Neural cell (in vitro differentiated cells): ENCODE results near the gene UNC5C.

Source experiments
- EP300 ChIP-seq: fragments of 450-650 bp; conservative IDR thresholded peaks from 2 replicates; pipeline ENCODE4 v1.6.1; 2014; ENCODE audit warnings: antibody characterized with exemption, mild to moderate bottlenecking, moderate library complexity; ENCODE audit not compliant: poor library complexity, severe bottlenecking
- EZH2 ChIP-seq: fragments of 200-600, 300-800 bp; shearing (Covaris generic), sonication (generic); IDR thresholded peaks from 2 replicates; pipeline ENCODE4 v1.6.1; 2014; ENCODE audit warnings: antibody characterized with exemption, low read length, borderline replicate concordance, mild to moderate bottlenecking; ENCODE audit not compliant: insufficient read depth, poor library complexity, severe bottlenecking
- MXI1 ChIP-seq: fragments of 450-650 bp; conservative IDR thresholded peaks from 2 replicates; pipeline ENCODE4 v1.6.1; 2014; ENCODE audit warnings: antibody characterized with exemption, mild to moderate bottlenecking; ENCODE audit not compliant: poor library complexity, severe bottlenecking
- POLR2AphosphoS5 ChIP-seq: IDR thresholded peaks from 2 replicates; pipeline ENCODE4 v1.6.1; 2012
- RAD21 ChIP-seq: fragments of 450-650 bp; conservative IDR thresholded peaks from 2 replicates; pipeline ENCODE4 v1.6.1; 2014; ENCODE audit warnings: antibody characterized with exemption, mild to moderate bottlenecking, moderate library complexity
- SMC3 ChIP-seq: fragments of 450-650 bp; conservative IDR thresholded peaks from 2 replicates; pipeline ENCODE4 v1.6.1; 2014; ENCODE audit warnings: antibody characterized with exemption, mild to moderate bottlenecking, moderate library complexity; ENCODE audit not compliant: poor library complexity
- TAF1 ChIP-seq: IDR thresholded peaks from 2 replicates; pipeline ENCODE4 v1.6.1; 2012; ENCODE audit warnings: low read depth
- TF ChIP-seq, protein P1 (sequence below): fragments of 450-650 bp; IDR thresholded peaks from 2 replicates; pipeline ENCODE4 v1.5.1; 2014; ENCODE audit warnings: antibody characterized with exemption, mild to moderate bottlenecking, moderate library complexity; ENCODE audit not compliant: poor library complexity, severe bottlenecking
- TF ChIP-seq, protein P2 (sequence below): IDR thresholded peaks from 2 replicates; pipeline ENCODE4 v1.6.1; 2012; ENCODE audit warnings: borderline replicate concordance

DNA sequence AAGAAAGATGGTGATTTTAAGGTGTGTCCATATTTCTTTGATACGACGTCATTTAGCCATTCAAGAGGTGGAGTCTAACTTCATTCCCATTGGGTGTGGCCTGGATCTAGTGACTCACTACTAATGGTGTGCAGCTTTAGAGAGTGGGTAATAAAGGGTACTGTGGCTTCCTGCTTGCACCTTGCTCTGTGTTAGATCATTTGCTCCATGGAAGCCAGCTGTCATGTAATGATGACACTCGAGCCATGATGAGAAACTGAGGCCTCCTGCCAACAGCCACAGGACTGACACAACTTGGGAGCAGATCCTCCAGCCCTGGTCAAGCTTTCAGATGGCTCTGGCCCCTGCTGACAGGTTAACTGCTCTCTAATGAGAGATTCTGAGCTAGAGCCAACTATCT, 82.0 kb downstream of the UNC5C start:
- TF ChIP-seq, protein P1, sequence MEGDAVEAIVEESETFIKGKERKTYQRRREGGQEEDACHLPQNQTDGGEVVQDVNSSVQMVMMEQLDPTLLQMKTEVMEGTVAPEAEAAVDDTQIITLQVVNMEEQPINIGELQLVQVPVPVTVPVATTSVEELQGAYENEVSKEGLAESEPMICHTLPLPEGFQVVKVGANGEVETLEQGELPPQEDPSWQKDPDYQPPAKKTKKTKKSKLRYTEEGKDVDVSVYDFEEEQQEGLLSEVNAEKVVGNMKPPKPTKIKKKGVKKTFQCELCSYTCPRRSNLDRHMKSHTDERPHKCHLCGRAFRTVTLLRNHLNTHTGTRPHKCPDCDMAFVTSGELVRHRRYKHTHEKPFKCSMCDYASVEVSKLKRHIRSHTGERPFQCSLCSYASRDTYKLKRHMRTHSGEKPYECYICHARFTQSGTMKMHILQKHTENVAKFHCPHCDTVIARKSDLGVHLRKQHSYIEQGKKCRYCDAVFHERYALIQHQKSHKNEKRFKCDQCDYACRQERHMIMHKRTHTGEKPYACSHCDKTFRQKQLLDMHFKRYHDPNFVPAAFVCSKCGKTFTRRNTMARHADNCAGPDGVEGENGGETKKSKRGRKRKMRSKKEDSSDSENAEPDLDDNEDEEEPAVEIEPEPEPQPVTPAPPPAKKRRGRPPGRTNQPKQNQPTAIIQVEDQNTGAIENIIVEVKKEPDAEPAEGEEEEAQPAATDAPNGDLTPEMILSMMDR = no peak
- TF ChIP-seq POLR2AphosphoS5 (no peak), EP300 (no peak), SMC3 (no peak), MXI1 (no peak), EZH2 (no peak), TAF1 (no peak), RAD21 (no peak)
- TF ChIP-seq, protein P2, sequence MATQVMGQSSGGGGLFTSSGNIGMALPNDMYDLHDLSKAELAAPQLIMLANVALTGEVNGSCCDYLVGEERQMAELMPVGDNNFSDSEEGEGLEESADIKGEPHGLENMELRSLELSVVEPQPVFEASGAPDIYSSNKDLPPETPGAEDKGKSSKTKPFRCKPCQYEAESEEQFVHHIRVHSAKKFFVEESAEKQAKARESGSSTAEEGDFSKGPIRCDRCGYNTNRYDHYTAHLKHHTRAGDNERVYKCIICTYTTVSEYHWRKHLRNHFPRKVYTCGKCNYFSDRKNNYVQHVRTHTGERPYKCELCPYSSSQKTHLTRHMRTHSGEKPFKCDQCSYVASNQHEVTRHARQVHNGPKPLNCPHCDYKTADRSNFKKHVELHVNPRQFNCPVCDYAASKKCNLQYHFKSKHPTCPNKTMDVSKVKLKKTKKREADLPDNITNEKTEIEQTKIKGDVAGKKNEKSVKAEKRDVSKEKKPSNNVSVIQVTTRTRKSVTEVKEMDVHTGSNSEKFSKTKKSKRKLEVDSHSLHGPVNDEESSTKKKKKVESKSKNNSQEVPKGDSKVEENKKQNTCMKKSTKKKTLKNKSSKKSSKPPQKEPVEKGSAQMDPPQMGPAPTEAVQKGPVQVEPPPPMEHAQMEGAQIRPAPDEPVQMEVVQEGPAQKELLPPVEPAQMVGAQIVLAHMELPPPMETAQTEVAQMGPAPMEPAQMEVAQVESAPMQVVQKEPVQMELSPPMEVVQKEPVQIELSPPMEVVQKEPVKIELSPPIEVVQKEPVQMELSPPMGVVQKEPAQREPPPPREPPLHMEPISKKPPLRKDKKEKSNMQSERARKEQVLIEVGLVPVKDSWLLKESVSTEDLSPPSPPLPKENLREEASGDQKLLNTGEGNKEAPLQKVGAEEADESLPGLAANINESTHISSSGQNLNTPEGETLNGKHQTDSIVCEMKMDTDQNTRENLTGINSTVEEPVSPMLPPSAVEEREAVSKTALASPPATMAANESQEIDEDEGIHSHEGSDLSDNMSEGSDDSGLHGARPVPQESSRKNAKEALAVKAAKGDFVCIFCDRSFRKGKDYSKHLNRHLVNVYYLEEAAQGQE = no peak
